CD4-positive, alpha-beta T cell (primary cell): Measurements from ENCODE around the gene NOD1. TPM values are rescaled to one million over a fixed set of nuclear protein-coding genes. Genes with fewer than 3 reads are reported as not detected.

Experiments
- ATAC-seq: fragments of 200-7000 bp; cut with Tn5 transposase; one replicate; pipeline ENCODE4 v1.10.0; 2022; ENCODE audit warnings: mild to moderate bottlenecking; ENCODE audit not compliant: poor library complexity
- CTCF ChIA-PET: fragments of 350-600 bp; sonication (Branson Sonifier 250); formaldehyde crosslinking; loops from one replicate; lab custom pipeline; 2021; ENCODE audit warnings: antibody characterized with exemption, inconsistent platforms; lab: Charles Lee
- POLR2A ChIA-PET: fragments of 350-600 bp; sonication (Branson Sonifier 250); formaldehyde crosslinking; loops from one replicate; lab custom pipeline; 2021; ENCODE audit warnings: antibody characterized with exemption, inconsistent platforms; lab: Charles Lee
- DNase-seq, 14 experiments: peaks; one replicate each; pipeline ENCODE4 v3.0.0-alpha.2; 2013 to 2020; ENCODE audit warnings: mixed read lengths in 2 of 14
- H3K27ac ChIP-seq, 2 donors: one replicate each; pipeline versions ENCODE4 v1.5.1 to v1.7.0; 2013; ENCODE audit warnings: low read length in 2 of 2, low read depth in 1 of 2, mild to moderate bottlenecking in 1 of 2
- H3K27me3 ChIP-seq, 2 experiments: 1 replicate in 1 of 2; 2 replicates in 1 of 2; pipeline versions ENCODE4 v1.6.1 to v1.7.0; 2013; ENCODE audit warnings: low read length in 2 of 2, control low read depth in 1 of 2, mild to moderate bottlenecking in 1 of 2, moderate library complexity in 1 of 2; ENCODE audit not compliant: insufficient read depth in 2 of 2, control insufficient read depth in 1 of 2
- H3K36me3 ChIP-seq: one replicate; pipeline ENCODE4 v1.6.1; 2013; ENCODE audit warnings: low read length, control low read depth; ENCODE audit not compliant: insufficient read depth
- H3K4me1 ChIP-seq: one replicate; pipeline ENCODE4 v1.6.1; 2013; ENCODE audit warnings: low read length, control low read depth; ENCODE audit not compliant: insufficient read depth
- H3K4me3 ChIP-seq: one replicate; pipeline ENCODE4 v1.5.1; 2013; ENCODE audit warnings: mild to moderate bottlenecking, low read length, moderate library complexity
- H3K9me3 ChIP-seq, 2 experiments: 1 replicate in 1 of 2; 2 replicates in 1 of 2; pipeline versions ENCODE4 v1.6.1 to v1.7.0; 2013; ENCODE audit warnings: low read length in 2 of 2, mild to moderate bottlenecking in 2 of 2, control low read depth in 1 of 2, moderate library complexity in 1 of 2; ENCODE audit not compliant: control insufficient read depth in 1 of 2, insufficient read depth in 1 of 2
- H3K27ac Mint-ChIP-seq: one replicate; pipeline ENCODE4 v1.8.0; 2020; ENCODE audit warnings: mixed read lengths
- H3K27me3 Mint-ChIP-seq: one replicate; pipeline ENCODE4 v1.8.0; 2021; ENCODE audit warnings: mixed read lengths
- H3K36me3 Mint-ChIP-seq: one replicate; pipeline ENCODE4 v1.8.0; 2021; ENCODE audit warnings: low read depth, mixed read lengths
- H3K4me1 Mint-ChIP-seq: one replicate; pipeline ENCODE4 v1.8.0; 2021; ENCODE audit warnings: low read depth, mixed read lengths
- H3K4me3 Mint-ChIP-seq: one replicate; pipeline ENCODE4 v1.8.0; 2020; ENCODE audit warnings: mild to moderate bottlenecking, mixed read lengths
- H3K9me3 Mint-ChIP-seq: one replicate; pipeline ENCODE4 v1.8.0; 2020; ENCODE audit warnings: mixed read lengths
- CTCF ChIP-seq: fragments of 200-600 bp; IDR thresholded peaks from one replicate; pipeline ENCODE4 v1.8.0; 2022; ENCODE audit warnings: antibody characterized with exemption, mild to moderate bottlenecking
- intact Hi-C, 2 experiments: fragments of 100-400 bp; cut with DNase I in 1 of 2; cut with micrococcal nuclease in 1 of 2; formaldehyde crosslinking; loops; one replicate each; pipeline versions ENCODE4 v1.15.1 to v1.9.0; 2023 to 2025; cut with DNase I, micrococcal nuclease
- total RNA-seq, 174 experiments: library from RNA in 2 of 174; stranded (reverse) in 2 of 174; gene quantifications; one replicate each; pipeline ENCODE4 v1.2.3 and lab custom pipeline; 2021 to 2026

Gene NOD1
- total RNA-seq, 2 experiments from 2014 or later, result 11.6 to 12.6 TPM

GRCh38 chr7:30380294-30380693, 98.3 kb downstream of the NOD1 start:
- POLR2A ChIA-PET, result interaction anchor here (0.6 kb wide), 1 partner anchor 57 kb away, joined by 3 read pairs; no protein-coding TSS in a partner anchor
- CTCF ChIA-PET, result interaction anchor here (0.6 kb wide), 1 partner anchor 133 kb away, joined by 3 read pairs; no protein-coding TSS in a partner anchor

GRCh38 chr7:30379741-30380140, 98.8 kb downstream of the NOD1 start:
- ATAC-seq (no peak), DNase-seq (no peak)
- Histone ChIP-seq H3K27me3 (no peaks in the 10 kb centered on the region), H3K4me1 (no peaks in the 10 kb centered on the region), H3K36me3 (no peaks in the 10 kb centered on the region), H3K27ac (no peak overlapping the region), H3K9me3 (no peaks in the 10 kb centered on the region), H3K4me3 (no peak overlapping the region)
- H3K4me3 Mint-ChIP-seq, result no peak overlapping the region
- intact Hi-C loops, result no loop called here
- H3K27ac Mint-ChIP-seq, result no peak overlapping the region
- no peaks in the 10 kb centered on the region for H3K4me1 Mint-ChIP-seq
- H3K36me3 Mint-ChIP-seq, result no peaks in the 10 kb centered on the region
- H3K27me3 Mint-ChIP-seq, result no peaks in the 10 kb centered on the region
- CTCF ChIA-PET, result no interaction called here
- TF ChIP-seq CTCF, result no peak
- peaks cover 1% of the 10 kb centered on the region for H3K9me3 Mint-ChIP-seq
- POLR2A ChIA-PET, result no interaction called here

More at GRCh38 chr7:30380294-30380693, 98.3 kb downstream of the NOD1 start:
- Histone ChIP-seq H3K4me3 (no peak overlapping the region), H3K27ac (no peak overlapping the region), H3K36me3 (no peaks in the 10 kb centered on the region), H3K9me3 (no peaks in the 10 kb centered on the region), H3K27me3 (no peaks in the 10 kb centered on the region), H3K4me1 (no peaks in the 10 kb centered on the region)
- peaks cover 1% of the 10 kb centered on the region for H3K9me3 Mint-ChIP-seq
- intact Hi-C loops, result no loop called here
- TF ChIP-seq CTCF, result no peak
- ATAC-seq (no peak), DNase-seq (no peak)
- H3K4me3 Mint-ChIP-seq, result no peak overlapping the region
- H3K27me3 Mint-ChIP-seq, result no peaks in the 10 kb centered on the region
- no peak overlapping the region for H3K27ac Mint-ChIP-seq
- no peaks in the 10 kb centered on the region for H3K36me3 Mint-ChIP-seq
- no peaks in the 10 kb centered on the region for H3K4me1 Mint-ChIP-seq

- no peaks in the 10 kb centered on the region for H3K4me1 ChIP-seq
- ATAC-seq (no peak), DNase-seq (no peak)
- no peaks in the 10 kb centered on the region for H3K9me3 ChIP-seq
- H3K27ac ChIP-seq, result no peak overlapping the region
- H3K9me3 Mint-ChIP-seq, result peaks cover 1% of the 10 kb centered on the region
- H3K4me1 Mint-ChIP-seq, result no peaks in the 10 kb centered on the region
- intact Hi-C loops, result no loop called here
- H3K36me3 Mint-ChIP-seq, result no peaks in the 10 kb centered on the region
- ChIA-PET CTCF (no interaction called here), POLR2A (no interaction called here)
- H3K36me3 ChIP-seq, result no peaks in the 10 kb centered on the region
- no peaks in the 10 kb centered on the region for H3K27me3 ChIP-seq
- no peak overlapping the region for H3K27ac Mint-ChIP-seq
- no peak overlapping the region for H3K4me3 ChIP-seq
- H3K4me3 Mint-ChIP-seq, result no peak overlapping the region
- no peak for TF ChIP-seq CTCF
- no peaks in the 10 kb centered on the region for H3K27me3 Mint-ChIP-seq
These were observed 99.5 kb downstream of the NOD1 start for GRCh38 chr7:30379131-30379530.
